Neural cell (in vitro differentiated cells): ENCODE data around the gene TOLLIP.

Experiments
- EP300 ChIP-seq: fragments of 450-650 bp; conservative IDR thresholded peaks from 2 replicates; pipeline ENCODE4 v1.6.1; 2014; ENCODE audit warnings: antibody characterized with exemption, mild to moderate bottlenecking, moderate library complexity; ENCODE audit not compliant: poor library complexity, severe bottlenecking
- EZH2 ChIP-seq: fragments of 200-600, 300-800 bp; shearing (Covaris generic), sonication (generic); IDR thresholded peaks from 2 replicates; pipeline ENCODE4 v1.6.1; 2014; ENCODE audit warnings: antibody characterized with exemption, low read length, borderline replicate concordance, mild to moderate bottlenecking; ENCODE audit not compliant: insufficient read depth, poor library complexity, severe bottlenecking
- MXI1 ChIP-seq: fragments of 450-650 bp; conservative IDR thresholded peaks from 2 replicates; pipeline ENCODE4 v1.6.1; 2014; ENCODE audit warnings: antibody characterized with exemption, mild to moderate bottlenecking; ENCODE audit not compliant: poor library complexity, severe bottlenecking
- POLR2AphosphoS5 ChIP-seq: IDR thresholded peaks from 2 replicates; pipeline ENCODE4 v1.6.1; 2012
- RAD21 ChIP-seq: fragments of 450-650 bp; conservative IDR thresholded peaks from 2 replicates; pipeline ENCODE4 v1.6.1; 2014; ENCODE audit warnings: antibody characterized with exemption, mild to moderate bottlenecking, moderate library complexity
- SMC3 ChIP-seq: fragments of 450-650 bp; conservative IDR thresholded peaks from 2 replicates; pipeline ENCODE4 v1.6.1; 2014; ENCODE audit warnings: antibody characterized with exemption, mild to moderate bottlenecking, moderate library complexity; ENCODE audit not compliant: poor library complexity
- TAF1 ChIP-seq: IDR thresholded peaks from 2 replicates; pipeline ENCODE4 v1.6.1; 2012; ENCODE audit warnings: low read depth
- TF ChIP-seq, protein P1 (sequence below): fragments of 450-650 bp; IDR thresholded peaks from 2 replicates; pipeline ENCODE4 v1.5.1; 2014; ENCODE audit warnings: antibody characterized with exemption, mild to moderate bottlenecking, moderate library complexity; ENCODE audit not compliant: poor library complexity, severe bottlenecking
- TF ChIP-seq, protein P2 (sequence below): IDR thresholded peaks from 2 replicates; pipeline ENCODE4 v1.6.1; 2012; ENCODE audit warnings: borderline replicate concordance

DNA sequence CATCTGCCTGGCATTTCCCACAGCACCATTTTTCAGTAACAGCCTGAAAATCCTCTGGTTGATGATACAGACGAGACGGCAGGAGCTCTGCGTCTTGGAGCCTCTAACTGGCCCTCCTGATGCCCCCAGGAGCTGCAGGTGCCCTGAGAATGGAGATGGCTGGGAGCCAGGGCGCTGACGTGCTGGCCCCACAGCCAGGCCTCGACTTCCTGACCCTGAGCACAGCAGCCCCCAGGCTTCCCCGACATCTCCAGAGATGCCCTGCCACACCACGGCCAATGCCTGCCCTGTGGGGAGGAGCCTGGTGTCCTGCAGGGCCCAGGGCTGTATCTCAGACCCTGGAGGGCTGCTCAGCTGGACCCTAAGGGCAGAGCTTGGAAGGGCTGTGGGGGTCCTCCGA, 21.5 kb downstream of the TOLLIP start:
- TF ChIP-seq, protein P1, sequence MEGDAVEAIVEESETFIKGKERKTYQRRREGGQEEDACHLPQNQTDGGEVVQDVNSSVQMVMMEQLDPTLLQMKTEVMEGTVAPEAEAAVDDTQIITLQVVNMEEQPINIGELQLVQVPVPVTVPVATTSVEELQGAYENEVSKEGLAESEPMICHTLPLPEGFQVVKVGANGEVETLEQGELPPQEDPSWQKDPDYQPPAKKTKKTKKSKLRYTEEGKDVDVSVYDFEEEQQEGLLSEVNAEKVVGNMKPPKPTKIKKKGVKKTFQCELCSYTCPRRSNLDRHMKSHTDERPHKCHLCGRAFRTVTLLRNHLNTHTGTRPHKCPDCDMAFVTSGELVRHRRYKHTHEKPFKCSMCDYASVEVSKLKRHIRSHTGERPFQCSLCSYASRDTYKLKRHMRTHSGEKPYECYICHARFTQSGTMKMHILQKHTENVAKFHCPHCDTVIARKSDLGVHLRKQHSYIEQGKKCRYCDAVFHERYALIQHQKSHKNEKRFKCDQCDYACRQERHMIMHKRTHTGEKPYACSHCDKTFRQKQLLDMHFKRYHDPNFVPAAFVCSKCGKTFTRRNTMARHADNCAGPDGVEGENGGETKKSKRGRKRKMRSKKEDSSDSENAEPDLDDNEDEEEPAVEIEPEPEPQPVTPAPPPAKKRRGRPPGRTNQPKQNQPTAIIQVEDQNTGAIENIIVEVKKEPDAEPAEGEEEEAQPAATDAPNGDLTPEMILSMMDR: no peak
- no peak for TF ChIP-seq TAF1
- TF ChIP-seq SMC3: no peak
- TF ChIP-seq RAD21: no peak
- TF ChIP-seq EZH2: no peak
- TF ChIP-seq POLR2AphosphoS5: no peak
- TF ChIP-seq EP300: no peak
- no peak for TF ChIP-seq MXI1
- TF ChIP-seq, protein P2, sequence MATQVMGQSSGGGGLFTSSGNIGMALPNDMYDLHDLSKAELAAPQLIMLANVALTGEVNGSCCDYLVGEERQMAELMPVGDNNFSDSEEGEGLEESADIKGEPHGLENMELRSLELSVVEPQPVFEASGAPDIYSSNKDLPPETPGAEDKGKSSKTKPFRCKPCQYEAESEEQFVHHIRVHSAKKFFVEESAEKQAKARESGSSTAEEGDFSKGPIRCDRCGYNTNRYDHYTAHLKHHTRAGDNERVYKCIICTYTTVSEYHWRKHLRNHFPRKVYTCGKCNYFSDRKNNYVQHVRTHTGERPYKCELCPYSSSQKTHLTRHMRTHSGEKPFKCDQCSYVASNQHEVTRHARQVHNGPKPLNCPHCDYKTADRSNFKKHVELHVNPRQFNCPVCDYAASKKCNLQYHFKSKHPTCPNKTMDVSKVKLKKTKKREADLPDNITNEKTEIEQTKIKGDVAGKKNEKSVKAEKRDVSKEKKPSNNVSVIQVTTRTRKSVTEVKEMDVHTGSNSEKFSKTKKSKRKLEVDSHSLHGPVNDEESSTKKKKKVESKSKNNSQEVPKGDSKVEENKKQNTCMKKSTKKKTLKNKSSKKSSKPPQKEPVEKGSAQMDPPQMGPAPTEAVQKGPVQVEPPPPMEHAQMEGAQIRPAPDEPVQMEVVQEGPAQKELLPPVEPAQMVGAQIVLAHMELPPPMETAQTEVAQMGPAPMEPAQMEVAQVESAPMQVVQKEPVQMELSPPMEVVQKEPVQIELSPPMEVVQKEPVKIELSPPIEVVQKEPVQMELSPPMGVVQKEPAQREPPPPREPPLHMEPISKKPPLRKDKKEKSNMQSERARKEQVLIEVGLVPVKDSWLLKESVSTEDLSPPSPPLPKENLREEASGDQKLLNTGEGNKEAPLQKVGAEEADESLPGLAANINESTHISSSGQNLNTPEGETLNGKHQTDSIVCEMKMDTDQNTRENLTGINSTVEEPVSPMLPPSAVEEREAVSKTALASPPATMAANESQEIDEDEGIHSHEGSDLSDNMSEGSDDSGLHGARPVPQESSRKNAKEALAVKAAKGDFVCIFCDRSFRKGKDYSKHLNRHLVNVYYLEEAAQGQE: no peak
